ENCODE data around the gene CDC42EP5. TPM values are rescaled to one million over a fixed set of nuclear protein-coding genes. Genes with fewer than 3 reads are reported as not detected.

CDC42EP5 gene
- total RNA-seq, 1 experiment from 2014 or later: 11.5 TPM

DNA sequence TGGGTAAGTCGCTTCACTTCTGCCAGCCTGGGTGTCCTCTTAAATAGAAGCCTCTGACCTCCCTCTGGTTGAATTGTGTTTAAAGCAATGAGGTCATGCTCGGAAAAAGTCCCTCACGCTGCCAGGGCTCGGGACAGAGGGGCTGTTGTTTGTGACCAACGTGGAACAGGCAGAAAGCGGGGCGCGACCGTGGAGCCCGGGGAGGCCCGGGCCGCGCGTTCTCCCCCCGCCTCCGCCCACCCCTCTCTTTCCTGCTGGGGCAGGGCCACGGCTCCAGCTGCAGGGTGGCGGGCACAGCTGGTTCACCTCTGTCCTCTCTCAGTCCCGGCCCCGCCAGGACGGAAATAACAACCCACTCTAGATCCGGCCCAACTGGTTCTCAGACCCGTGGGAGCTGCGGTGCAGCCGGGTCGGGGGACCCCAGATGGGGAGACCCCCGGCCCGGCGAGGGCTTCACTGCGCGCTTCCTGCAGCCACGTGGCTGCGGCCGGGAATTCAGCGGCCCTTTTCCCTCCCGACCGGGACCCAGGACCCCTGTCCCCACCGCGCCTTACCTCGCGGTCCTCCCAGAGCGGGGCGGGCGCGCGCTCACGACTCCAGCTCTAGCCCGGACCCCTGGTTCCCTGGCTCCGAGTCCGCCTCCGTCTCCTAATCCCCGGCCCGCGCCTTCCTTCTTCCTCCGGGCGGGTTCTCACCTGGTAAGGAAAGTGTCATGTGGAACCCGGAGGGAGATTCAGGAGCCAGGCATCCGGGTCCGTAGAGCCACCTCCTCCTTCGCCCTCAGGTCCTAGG lies 1.9 kb downstream of the CDC42EP5 start:
- Mint-ChIP-seq H3K9me3 (no peaks in the 10 kb centered on the region), H3K27me3 (ENCODE audit: low read depth) (peaks cover 54% of the 10 kb centered on the region), H3K27ac (no peak overlapping the region), H3K4me3 (peak overlapping the region; percentile 63), H3K36me3 (no peaks in the 10 kb centered on the region), H3K4me1 (peaks cover 26% of the 10 kb centered on the region)
- TF ChIP-seq, protein P1, sequence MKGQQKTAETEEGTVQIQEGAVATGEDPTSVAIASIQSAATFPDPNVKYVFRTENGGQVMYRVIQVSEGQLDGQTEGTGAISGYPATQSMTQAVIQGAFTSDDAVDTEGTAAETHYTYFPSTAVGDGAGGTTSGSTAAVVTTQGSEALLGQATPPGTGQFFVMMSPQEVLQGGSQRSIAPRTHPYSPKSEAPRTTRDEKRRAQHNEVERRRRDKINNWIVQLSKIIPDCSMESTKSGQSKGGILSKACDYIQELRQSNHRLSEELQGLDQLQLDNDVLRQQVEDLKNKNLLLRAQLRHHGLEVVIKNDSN (CRISPR knock-in tag; IDR thresholded peaks at IDR 0.05): peak; percentile 46; the same call in 1 of the 2 replicates
- TF ChIP-seq, protein P2, sequence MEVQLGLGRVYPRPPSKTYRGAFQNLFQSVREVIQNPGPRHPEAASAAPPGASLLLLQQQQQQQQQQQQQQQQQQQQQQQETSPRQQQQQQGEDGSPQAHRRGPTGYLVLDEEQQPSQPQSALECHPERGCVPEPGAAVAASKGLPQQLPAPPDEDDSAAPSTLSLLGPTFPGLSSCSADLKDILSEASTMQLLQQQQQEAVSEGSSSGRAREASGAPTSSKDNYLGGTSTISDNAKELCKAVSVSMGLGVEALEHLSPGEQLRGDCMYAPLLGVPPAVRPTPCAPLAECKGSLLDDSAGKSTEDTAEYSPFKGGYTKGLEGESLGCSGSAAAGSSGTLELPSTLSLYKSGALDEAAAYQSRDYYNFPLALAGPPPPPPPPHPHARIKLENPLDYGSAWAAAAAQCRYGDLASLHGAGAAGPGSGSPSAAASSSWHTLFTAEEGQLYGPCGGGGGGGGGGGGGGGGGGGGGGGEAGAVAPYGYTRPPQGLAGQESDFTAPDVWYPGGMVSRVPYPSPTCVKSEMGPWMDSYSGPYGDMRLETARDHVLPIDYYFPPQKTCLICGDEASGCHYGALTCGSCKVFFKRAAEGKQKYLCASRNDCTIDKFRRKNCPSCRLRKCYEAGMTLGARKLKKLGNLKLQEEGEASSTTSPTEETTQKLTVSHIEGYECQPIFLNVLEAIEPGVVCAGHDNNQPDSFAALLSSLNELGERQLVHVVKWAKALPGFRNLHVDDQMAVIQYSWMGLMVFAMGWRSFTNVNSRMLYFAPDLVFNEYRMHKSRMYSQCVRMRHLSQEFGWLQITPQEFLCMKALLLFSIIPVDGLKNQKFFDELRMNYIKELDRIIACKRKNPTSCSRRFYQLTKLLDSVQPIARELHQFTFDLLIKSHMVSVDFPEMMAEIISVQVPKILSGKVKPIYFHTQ (CRISPR knock-in tag; IDR thresholded peaks at IDR 0.05): no peak
- TF ChIP-seq, protein P3, sequence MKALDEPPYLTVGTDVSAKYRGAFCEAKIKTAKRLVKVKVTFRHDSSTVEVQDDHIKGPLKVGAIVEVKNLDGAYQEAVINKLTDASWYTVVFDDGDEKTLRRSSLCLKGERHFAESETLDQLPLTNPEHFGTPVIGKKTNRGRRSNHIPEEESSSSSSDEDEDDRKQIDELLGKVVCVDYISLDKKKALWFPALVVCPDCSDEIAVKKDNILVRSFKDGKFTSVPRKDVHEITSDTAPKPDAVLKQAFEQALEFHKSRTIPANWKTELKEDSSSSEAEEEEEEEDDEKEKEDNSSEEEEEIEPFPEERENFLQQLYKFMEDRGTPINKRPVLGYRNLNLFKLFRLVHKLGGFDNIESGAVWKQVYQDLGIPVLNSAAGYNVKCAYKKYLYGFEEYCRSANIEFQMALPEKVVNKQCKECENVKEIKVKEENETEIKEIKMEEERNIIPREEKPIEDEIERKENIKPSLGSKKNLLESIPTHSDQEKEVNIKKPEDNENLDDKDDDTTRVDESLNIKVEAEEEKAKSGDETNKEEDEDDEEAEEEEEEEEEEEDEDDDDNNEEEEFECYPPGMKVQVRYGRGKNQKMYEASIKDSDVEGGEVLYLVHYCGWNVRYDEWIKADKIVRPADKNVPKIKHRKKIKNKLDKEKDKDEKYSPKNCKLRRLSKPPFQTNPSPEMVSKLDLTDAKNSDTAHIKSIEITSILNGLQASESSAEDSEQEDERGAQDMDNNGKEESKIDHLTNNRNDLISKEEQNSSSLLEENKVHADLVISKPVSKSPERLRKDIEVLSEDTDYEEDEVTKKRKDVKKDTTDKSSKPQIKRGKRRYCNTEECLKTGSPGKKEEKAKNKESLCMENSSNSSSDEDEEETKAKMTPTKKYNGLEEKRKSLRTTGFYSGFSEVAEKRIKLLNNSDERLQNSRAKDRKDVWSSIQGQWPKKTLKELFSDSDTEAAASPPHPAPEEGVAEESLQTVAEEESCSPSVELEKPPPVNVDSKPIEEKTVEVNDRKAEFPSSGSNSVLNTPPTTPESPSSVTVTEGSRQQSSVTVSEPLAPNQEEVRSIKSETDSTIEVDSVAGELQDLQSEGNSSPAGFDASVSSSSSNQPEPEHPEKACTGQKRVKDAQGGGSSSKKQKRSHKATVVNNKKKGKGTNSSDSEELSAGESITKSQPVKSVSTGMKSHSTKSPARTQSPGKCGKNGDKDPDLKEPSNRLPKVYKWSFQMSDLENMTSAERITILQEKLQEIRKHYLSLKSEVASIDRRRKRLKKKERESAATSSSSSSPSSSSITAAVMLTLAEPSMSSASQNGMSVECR (CRISPR knock-in tag; IDR thresholded peaks at IDR 0.05; ENCODE audit: borderline replicate concordance): peak; percentile 65; the same call in 1 of the 2 replicates
- TF ChIP-seq NR2C2 (CRISPR knock-in tag; IDR thresholded peaks at IDR 0.05): 0 out of 2 replicates have a peak, but pooled peaks have one; percentile 37
- TF ChIP-seq, protein P4, sequence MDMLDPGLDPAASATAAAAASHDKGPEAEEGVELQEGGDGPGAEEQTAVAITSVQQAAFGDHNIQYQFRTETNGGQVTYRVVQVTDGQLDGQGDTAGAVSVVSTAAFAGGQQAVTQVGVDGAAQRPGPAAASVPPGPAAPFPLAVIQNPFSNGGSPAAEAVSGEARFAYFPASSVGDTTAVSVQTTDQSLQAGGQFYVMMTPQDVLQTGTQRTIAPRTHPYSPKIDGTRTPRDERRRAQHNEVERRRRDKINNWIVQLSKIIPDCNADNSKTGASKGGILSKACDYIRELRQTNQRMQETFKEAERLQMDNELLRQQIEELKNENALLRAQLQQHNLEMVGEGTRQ (CRISPR knock-in tag; IDR thresholded peaks at IDR 0.05): peak; percentile 20; the same call in 1 of the 2 replicates
- TF ChIP-seq, protein P5, sequence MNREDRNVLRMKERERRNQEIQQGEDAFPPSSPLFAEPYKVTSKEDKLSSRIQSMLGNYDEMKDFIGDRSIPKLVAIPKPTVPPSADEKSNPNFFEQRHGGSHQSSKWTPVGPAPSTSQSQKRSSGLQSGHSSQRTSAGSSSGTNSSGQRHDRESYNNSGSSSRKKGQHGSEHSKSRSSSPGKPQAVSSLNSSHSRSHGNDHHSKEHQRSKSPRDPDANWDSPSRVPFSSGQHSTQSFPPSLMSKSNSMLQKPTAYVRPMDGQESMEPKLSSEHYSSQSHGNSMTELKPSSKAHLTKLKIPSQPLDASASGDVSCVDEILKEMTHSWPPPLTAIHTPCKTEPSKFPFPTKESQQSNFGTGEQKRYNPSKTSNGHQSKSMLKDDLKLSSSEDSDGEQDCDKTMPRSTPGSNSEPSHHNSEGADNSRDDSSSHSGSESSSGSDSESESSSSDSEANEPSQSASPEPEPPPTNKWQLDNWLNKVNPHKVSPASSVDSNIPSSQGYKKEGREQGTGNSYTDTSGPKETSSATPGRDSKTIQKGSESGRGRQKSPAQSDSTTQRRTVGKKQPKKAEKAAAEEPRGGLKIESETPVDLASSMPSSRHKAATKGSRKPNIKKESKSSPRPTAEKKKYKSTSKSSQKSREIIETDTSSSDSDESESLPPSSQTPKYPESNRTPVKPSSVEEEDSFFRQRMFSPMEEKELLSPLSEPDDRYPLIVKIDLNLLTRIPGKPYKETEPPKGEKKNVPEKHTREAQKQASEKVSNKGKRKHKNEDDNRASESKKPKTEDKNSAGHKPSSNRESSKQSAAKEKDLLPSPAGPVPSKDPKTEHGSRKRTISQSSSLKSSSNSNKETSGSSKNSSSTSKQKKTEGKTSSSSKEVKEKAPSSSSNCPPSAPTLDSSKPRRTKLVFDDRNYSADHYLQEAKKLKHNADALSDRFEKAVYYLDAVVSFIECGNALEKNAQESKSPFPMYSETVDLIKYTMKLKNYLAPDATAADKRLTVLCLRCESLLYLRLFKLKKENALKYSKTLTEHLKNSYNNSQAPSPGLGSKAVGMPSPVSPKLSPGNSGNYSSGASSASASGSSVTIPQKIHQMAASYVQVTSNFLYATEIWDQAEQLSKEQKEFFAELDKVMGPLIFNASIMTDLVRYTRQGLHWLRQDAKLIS (CRISPR knock-in tag; IDR thresholded peaks at IDR 0.05; ENCODE audit: borderline replicate concordance): no peak
- TF ChIP-seq ZNF396 (CRISPR knock-in tag; IDR thresholded peaks at IDR 0.05; ENCODE audit: borderline replicate concordance): no peak
- TF ChIP-seq, protein P6, sequence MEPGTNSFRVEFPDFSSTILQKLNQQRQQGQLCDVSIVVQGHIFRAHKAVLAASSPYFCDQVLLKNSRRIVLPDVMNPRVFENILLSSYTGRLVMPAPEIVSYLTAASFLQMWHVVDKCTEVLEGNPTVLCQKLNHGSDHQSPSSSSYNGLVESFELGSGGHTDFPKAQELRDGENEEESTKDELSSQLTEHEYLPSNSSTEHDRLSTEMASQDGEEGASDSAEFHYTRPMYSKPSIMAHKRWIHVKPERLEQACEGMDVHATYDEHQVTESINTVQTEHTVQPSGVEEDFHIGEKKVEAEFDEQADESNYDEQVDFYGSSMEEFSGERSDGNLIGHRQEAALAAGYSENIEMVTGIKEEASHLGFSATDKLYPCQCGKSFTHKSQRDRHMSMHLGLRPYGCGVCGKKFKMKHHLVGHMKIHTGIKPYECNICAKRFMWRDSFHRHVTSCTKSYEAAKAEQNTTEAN (CRISPR knock-in tag; IDR thresholded peaks at IDR 0.05): no peak
- TF ChIP-seq, protein P7, sequence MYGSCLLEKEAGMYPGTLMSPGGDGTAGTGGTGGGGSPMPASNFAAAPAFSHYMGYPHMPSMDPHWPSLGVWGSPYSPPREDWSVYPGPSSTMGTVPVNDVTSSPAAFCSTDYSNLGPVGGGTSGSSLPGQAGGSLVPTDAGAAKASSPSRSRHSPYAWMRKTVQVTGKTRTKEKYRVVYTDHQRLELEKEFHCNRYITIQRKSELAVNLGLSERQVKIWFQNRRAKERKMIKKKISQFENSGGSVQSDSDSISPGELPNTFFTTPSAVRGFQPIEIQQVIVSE (CRISPR knock-in tag; IDR thresholded peaks at IDR 0.05; ENCODE audit: borderline replicate concordance): no peak
- 0 out of 2 replicates have a peak, but pooled peaks have one; percentile 4 for TF ChIP-seq FOXK1 (CRISPR knock-in tag; IDR thresholded peaks at IDR 0.05)
- TF ChIP-seq, protein P8, sequence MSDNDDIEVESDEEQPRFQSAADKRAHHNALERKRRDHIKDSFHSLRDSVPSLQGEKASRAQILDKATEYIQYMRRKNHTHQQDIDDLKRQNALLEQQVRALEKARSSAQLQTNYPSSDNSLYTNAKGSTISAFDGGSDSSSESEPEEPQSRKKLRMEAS (CRISPR knock-in tag; IDR thresholded peaks at IDR 0.05): peak; percentile 91
- peak; percentile 34; the same call in 1 of the 2 replicates for TF ChIP-seq FOXP1 (CRISPR knock-in tag; IDR thresholded peaks at IDR 0.05; ENCODE audit: borderline replicate concordance)
- TF ChIP-seq, protein P9, sequence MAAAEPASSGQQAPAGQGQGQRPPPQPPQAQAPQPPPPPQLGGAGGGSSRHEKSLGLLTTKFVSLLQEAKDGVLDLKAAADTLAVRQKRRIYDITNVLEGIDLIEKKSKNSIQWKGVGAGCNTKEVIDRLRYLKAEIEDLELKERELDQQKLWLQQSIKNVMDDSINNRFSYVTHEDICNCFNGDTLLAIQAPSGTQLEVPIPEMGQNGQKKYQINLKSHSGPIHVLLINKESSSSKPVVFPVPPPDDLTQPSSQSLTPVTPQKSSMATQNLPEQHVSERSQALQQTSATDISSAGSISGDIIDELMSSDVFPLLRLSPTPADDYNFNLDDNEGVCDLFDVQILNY (CRISPR knock-in tag; IDR thresholded peaks at IDR 0.05): peak; percentile 56; the same call in 1 of the 2 replicates
- DNase-seq (ENCODE audit: low spot score): peak; percentile 55
- CTCF ChIA-PET: no interaction called here
- POLR2A ChIA-PET: no interaction called here
- ATAC-seq: peak; percentile 39
